HG03520 (cell line): ENCODE measurements around the gene LRRC7.

Experiments
- ATAC-seq: cut with Tn5 transposase; IDR thresholded peaks from one replicate; pipeline ENCODE4 v1.9.1; 2021; ENCODE audit warnings: mild to moderate bottlenecking, moderate library complexity; ENCODE audit not compliant: unreplicated experiment

Gene LRRC7

GRCh38 chr1:70153739-70154138 lies 586.0 kb downstream of the LRRC7 start:
- no peak for ATAC-seq

- no peak for ATAC-seq
These were observed 588.9 kb downstream of the LRRC7 start for GRCh38 chr1:70156529-70157120.

GRCh38 chr1:70164350-70164749 lies 596.6 kb downstream of the LRRC7 start:
- ATAC-seq, result no peak

GRCh38 chr1:70168283-70168682 lies 600.6 kb downstream of the LRRC7 start:
- no peak for ATAC-seq

- no peak for ATAC-seq
These were observed 601.5 kb downstream of the LRRC7 start for GRCh38 chr1:70169018-70169839.

- ATAC-seq, result no peak
These were observed 603.8 kb downstream of the LRRC7 start for GRCh38 chr1:70171512-70171911.
